GM12891 (cell line): Measurements from ENCODE around the gene SKI.
"Not testable (repeated sequence)": the region's sequence is repeated elsewhere in the genome, so short reads cannot be mapped to it uniquely, and the experiment has no call there.

Experiments used
- DNase-seq: peaks from one replicate; pipeline ENCODE4 v3.0.0; 2011; ENCODE audit warnings: low spot score; ENCODE audit not compliant: insufficient read length
- FAIRE-seq: peaks from 2 replicates; lab custom pipeline; 2011; peaks lifted over from hg19 to GRCh38; lab: Jason Lieb, UNC
- PAX5 ChIP-seq: IDR thresholded peaks from 2 replicates; pipeline ENCODE4 v1.6.1; 2011; ENCODE audit warnings: low read length, moderate library complexity, mild to moderate bottlenecking; ENCODE audit not compliant: insufficient read depth, severe bottlenecking
- POLR2A ChIP-seq: IDR thresholded peaks from 2 replicates; pipeline ENCODE4 v1.6.1; 2011; ENCODE audit warnings: low read depth, low read length, control low read depth
- POLR2AphosphoS5 ChIP-seq: IDR thresholded peaks from 2 replicates; pipeline ENCODE4 v1.6.1; 2011; ENCODE audit warnings: low read depth, low read length, control low read depth
- POU2F2 ChIP-seq: IDR thresholded peaks from 2 replicates; pipeline ENCODE4 v1.6.1; 2011; ENCODE audit warnings: low read depth, mild to moderate bottlenecking, control low read depth, low read length, moderate library complexity
- SPI1 ChIP-seq: IDR thresholded peaks from 2 replicates; pipeline ENCODE4 v1.6.1; 2011; ENCODE audit warnings: low read depth, low read length, control low read depth
- TAF1 ChIP-seq: IDR thresholded peaks from 2 replicates; pipeline ENCODE4 v1.6.1; 2011; ENCODE audit warnings: low read depth, low read length, control low read depth

SKI gene

DNA sequence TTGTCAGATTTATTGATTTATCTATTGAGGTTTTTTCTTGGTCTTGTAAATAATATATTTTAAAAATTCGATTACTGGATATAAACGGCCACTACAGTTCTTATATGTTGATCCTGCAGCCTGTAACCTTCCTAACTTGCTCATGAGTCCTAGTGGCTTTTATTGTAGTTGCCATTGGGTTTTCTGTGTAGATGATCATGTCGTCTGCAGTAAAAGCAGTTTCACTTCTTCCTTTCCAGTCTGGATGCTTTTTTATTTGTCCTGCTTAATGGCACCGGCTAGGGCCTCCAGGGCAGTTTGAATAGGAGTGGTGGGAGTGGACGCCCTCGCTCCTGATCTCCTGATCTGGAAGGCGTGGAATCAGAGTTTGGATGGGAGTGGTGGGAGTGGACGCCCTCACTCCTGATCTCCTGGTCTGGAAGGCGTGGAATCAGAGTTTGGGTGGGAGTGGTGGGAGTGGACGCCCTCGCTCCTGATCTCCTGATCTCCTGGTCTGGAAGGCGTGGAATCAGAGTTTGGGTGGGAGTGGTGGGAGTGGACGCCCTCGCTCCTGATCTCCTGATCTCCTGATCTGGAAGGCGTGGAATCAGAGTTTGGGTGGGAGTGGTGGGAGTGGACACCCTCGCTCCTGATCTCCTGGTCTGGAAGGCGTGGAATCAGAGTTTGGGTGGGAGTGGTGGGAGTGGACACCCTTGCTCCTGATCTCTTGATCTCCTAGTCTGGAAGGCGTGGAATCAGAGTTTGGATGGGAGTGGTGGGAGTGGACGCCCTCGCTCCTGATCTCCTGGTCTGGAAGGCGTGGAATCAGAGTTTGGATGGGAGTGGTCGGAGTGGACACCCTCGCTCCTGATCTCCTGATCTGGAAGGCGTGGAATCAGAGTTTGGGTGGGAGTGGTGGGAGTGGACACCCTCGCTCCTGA is 33.6 kb downstream of the SKI start:
- TF ChIP-seq SPI1, result peak; percentile 74
- FAIRE-seq, DNase-seq: not testable (repeated sequence)

DNA sequence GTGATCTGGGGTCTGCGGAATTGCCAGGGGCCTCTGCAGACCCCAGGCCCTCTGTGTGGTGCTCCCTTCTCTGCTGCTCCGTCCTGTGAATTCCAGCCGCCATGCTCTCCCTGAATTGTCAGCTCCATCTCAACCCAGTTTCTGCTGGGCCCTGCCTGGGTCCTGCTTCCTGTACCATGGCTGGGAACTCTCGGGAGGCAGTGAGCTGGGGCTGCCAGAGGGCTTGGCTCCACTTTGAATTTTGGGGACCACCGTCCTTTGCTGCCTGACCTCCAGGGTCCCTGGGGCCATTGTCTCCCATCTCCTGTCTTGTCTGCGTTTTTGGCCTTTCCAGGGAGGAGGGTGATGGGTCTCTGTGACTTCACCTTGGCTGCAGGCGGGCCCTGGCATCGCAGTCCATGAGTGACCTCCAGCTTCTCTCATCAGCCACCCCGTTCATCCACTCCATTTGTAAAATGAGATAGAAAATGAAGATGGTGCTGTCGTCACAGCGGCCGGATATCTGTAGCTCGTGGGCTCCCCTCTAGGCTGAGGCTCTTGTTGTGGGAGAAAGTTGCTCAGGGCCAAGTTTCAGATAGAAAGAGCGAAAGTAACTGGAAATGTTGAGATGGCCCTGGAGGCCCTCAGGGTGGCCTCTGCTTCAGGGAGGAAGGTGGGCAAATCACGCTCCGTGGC is 38.3 kb downstream of the SKI start:
- TF ChIP-seq SPI1 (no peak), POLR2A (no peak), POLR2AphosphoS5 (no peak), POU2F2 (no peak)
- FAIRE-seq, result no peak

DNA sequence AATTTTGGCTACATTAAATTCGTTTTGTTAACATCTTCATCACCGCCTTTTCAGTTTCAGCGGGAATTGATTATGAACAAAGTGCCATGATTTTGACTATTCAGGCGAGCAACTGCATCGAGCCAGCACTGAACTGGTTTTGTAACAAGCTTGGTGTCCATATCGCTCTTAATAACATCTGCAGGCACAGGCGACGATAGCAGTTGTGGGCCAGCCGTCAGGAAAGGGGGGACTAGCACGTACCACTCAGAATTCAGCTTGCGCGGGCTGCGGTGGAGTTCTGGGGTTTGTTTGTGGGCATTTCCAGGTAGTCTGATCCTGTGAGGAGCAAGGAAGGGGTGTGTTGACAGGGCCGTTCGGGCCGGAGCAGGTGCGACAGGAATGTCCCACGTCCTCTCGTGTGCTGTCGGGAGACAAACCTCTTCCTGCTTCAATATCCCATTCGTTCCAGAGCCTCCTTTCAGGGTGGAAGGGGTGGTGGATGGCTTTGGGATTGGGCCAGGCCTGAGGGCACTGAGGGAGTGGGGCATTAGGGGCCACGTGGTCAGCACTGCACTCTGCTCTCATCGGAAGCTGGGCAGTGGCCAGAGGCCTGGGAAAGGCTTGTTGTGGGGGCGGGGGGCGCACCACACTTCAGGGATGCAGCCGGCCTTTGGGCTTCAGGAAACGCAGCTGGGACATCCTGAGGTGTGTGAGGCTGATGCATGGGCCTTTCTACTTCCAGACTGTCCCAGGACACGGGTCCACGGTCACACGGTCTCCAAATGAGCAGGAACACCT is 39.1 kb downstream of the SKI start:
- FAIRE-seq, result no peak
- TF ChIP-seq POU2F2, result no peak
- no peak for TF ChIP-seq POLR2A
- TF ChIP-seq SPI1, result no peak
- TF ChIP-seq PAX5, result no peak
- TF ChIP-seq POLR2AphosphoS5, result no peak
- TF ChIP-seq TAF1, result no peak
- DNase-seq, result no peak

More for the DNA sequence above, 38.3 kb downstream of the SKI start:
- DNase-seq, result no peak

DNA sequence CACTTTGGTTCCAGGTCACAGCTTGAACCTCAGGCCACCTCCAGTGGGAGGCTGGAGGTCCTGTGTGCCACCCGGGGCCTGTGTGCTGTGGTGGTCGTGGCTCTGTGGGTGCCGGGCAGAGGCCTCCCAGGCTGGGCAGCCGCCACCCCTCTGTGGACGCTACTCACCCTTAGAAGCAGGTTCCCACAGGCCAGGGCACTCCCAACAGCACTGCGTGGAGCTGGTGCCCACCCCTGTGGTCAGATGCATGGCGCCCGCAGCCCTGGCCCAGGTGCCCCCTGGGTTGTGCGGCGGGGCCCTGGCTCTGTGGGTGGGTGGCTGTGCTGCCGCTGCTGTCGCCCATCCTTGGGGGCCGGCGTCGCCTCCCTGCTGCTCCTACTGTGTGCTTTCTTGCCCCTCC is 39.7 kb downstream of the SKI start:
- FAIRE-seq (no peak), DNase-seq (no peak)
- no peak for TF ChIP-seq TAF1

DNA sequence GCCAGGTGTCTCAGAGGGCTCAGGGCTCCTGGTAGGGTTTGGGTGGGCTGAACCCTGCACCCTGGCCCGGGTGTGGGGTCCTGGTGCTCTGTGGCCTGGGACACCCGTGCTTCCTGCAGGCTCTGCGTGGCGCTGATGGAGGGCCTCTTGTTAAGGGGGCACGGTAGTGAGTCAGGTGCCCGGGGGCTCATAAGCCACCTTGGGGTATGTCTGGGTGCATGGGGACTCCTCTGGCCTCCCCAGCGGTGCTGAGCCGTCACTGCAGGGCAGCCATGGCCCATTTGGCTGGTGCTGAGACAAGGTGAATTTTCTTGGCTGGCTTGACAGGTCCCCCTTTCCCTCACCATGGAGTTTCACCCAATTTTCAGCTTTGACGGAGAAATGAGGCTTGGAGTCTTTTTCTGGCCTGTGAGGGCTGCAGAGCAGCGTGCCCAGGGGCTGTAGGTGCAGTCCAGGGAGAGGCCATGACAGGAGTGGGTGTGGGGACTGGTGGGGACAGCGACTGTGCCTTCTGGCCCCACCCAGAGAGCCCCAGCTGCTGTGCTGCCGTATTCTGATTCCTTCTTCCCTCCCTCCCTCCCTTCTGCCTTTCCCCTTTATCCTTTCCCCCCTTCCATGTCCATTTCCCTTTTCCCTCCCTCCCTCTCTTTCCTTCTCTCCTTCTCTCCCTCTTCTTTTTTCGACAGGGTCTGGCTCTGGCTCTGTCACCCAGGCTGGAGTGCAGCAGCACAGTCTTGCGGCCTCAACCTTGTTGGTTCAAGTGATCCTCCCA is 40.4 kb downstream of the SKI start:
- FAIRE-seq, result no peak

DNA sequence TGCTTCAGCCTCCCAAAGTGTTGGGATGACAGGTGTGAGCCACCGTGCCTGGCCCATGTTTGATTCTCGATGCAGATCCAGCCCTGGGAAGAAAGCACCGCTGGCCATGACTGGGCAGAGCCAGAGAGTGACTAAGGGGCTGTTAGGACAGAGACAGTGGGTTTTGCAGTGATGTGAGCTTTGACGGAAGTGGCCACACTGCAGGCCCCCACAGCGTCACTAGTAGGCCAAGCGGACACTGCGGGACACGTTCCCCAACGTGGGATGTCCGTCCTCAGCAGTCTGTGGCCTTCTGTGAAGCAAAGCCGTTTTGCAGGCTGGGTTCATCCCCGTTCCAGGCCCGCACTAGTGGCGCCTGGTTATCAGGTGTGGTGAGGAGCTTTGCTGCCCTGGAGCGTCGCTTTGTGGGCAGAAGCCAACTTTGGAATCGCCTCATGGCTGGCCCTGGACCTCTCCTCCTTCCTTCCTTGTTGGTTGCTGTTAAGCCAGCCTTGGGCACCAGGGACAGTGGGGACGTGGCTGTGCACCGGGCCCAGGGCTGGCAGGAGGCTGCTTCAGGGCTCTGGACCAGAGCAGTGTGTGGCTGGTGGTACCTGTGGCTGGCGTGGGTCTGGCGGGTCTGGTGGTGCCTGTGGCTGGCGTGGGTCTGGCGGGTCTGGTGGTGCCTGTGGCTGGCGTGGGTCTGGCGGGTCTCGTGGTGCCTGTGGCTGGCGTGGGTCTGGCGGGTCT is 41.2 kb downstream of the SKI start:
- FAIRE-seq, result no peak
- no peak for DNase-seq
- TF ChIP-seq SPI1 (no peak), POLR2AphosphoS5 (no peak), TAF1 (no peak), POU2F2 (no peak), POLR2A (no peak), PAX5 (no peak)

More for the DNA sequence above, 40.4 kb downstream of the SKI start:
- DNase-seq, result no peak
- TF ChIP-seq POLR2AphosphoS5 (no peak), SPI1 (no peak), POU2F2 (no peak), PAX5 (no peak), POLR2A (no peak), TAF1 (no peak)

DNA sequence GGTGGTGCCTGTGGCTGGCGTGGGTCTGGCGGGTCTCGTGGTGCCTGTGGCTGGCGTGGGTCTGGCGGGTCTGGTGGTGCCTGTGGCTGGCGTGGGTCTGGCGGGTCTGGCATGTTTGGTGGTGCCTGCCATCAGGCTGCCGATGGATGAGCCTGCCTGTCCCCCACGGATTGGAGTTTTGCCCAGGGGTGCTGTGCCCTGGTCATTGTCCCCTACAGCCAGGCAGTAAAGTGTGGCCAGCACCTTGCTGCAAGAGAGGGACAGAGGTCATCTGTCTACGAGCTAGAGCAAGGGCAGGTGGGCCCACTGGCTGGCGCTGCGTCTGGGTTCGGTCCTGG is 41.8 kb downstream of the SKI start:
- TF ChIP-seq SPI1, result no peak
- no peak for TF ChIP-seq POLR2A
- no peak for TF ChIP-seq POLR2AphosphoS5
- FAIRE-seq, result no peak
- no peak for DNase-seq

DNA sequence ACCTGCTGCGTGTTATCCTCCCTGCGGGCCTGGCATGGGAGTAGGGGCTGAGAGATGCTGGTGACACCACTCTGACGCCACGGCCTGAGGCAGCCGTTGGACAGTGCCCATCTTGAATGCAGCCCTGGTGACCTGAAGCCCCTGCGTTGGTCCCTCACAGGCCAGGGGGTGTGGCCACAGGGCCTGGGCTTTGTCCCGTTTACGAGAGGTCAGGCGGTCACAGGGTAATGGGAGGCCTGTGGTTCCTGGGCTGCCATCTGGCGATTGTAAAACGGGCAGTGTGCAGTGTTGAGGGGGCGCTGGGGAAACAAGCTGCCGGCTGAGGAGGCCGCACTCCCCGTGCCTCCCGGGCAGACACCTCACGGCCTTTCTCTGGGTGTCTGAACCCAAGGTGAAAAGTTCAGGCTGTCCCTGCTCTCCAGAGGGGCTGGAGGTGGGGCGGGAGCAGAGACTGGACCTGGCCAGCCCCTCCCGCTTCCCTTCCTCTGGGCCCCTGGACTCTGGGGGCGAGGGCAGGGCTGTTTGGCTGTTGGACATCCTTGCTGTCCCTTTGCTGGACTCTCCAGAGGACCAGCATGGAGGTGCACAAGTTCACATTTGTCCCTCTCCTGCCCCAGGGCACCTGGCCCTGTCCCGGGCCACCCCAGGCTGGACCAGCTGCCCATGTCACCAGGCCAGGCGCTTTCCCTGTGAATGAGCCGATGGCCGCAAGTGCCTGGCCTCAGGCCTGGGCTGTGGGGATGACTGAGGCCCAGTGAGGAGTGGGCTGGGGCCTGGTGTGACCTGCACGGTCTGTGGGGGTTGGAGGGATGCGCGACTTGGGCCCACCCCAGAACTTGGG is 42.4 kb downstream of the SKI start:
- FAIRE-seq (no peak), DNase-seq (no peak)
- TF ChIP-seq POLR2AphosphoS5 (no peak), SPI1 (no peak), POU2F2 (no peak), PAX5 (no peak), TAF1 (no peak), POLR2A (no peak)

DNA sequence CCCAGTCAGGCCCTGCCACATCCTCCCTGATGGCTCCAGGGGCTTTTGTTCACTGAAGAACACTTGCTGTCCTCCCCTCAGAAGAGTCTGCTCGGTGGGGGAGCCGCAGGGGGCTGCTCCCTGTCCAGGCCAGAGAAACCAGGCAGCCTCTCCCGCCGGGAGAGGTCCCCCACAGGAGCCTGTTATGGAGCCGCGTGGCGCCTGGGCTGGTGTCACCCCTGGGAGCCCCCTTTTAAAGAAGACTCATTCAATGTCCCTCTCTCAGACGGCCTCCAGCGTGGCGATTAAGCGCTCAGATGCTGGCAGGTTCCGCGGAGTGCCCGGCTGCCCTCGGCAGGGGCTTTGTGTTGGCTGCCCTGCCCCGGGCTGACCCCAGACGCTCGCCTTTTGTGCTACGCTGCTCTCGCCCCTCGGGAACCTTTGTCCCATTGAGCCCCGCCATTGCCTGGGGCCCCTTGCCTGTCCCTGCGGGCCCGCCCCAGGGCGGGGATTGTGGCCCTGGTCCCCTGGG is 43.1 kb downstream of the SKI start:
- DNase-seq (no peak), FAIRE-seq (no peak)
- TF ChIP-seq POLR2AphosphoS5 (no peak), POU2F2 (no peak), PAX5 (no peak), TAF1 (no peak), SPI1 (no peak), POLR2A (no peak)
